Kasumi-1 (cell line): Measurements from ENCODE around the gene CPA2.

Source experiments
- DNase-seq, 2 experiments: peaks; one replicate each; lab custom pipeline; 2025; lab: John Stamatoyannopoulos, UW

The CPA2 gene

DNA sequence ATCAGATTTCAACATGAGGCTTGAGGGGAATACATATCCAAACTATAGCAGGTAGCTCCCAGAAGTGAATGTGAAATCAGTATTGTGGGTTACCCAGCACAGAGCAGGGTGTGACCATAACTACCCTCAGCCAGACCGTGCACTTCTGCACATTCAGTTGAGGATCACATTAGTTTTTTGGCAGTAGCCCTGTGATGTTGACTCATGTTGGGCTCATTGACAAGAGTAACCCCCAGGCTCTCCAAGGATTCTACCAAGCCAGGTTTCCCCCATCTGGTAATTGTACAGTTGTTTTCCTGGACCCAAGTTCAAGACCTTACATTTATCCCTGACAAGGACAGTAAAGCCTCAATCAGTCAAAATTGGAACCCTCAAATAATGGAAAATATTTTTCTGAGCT lies 14.6 kb downstream of the CPA2 start:
- DNase-seq: no peak

- DNase-seq: no peak
Observed at GRCh38 chr7:130286881-130287280, 20.2 kb downstream of the CPA2 start.

- DNase-seq: no peak
Observed at GRCh38 chr7:130288168-130288567, 21.5 kb downstream of the CPA2 start.

DNA sequence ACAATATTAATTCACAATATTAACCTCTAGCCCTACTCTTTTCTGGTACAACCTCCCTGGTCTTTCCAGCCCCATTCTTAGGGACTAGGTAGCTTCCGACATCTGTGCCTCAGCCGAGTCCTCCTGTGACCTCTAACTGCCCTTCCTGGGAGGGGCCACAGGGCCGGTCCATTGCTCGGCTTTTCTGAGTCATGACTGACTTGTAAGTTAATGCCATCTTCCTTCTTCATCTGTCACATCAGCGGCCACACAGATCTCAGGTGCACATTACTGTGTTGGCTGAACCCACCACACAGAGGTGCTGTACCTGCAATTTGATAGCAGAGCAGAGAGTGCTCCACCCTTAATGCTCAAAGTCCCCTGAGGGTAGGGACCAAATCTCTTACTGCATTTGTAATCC lies 22.2 kb downstream of the CPA2 start:
- no peak for DNase-seq

- DNase-seq: no peak
Observed at GRCh38 chr7:130289478-130289877, 22.8 kb downstream of the CPA2 start.

- DNase-seq: no peak
Observed at GRCh38 chr7:130290745-130291144, 24.1 kb downstream of the CPA2 start.

- DNase-seq: no peak
Observed at GRCh38 chr7:130292682-130293257, 26.1 kb downstream of the CPA2 start, which contains the start of gene CPA4. Gene CPA4 (plus strand): TSS chr7:130293161. CDS start chr7:130293181, 20 bp downstream.

GRCh38 chr7:130293521-130293920 lies 26.9 kb downstream of the CPA2 start:
- no peak for DNase-seq

DNA sequence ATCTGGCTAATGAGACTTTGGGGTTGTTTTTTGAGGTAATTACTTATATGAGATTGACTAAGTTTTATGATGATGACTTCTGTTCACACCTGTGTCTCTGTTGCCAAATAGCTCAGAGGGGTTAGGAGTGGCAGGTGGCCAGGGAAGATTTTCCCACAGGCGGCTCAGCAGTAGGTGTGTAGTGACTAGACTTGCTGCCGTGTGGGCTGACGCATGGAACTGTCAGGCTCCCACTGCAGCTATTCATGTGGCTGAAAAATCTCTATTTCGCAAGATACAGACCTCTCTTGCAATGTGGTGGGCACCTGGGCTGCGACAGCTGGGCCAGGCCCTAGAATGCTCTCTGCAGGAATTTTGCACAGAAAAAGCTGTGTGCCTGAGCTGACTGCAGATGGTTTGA lies 27.7 kb downstream of the CPA2 start:
- no peak for DNase-seq

- DNase-seq: no peak
Observed at GRCh38 chr7:130296221-130296951, 29.7 kb downstream of the CPA2 start.

- DNase-seq: no peak
Observed at GRCh38 chr7:130297628-130298543, 31.2 kb downstream of the CPA2 start.

DNA sequence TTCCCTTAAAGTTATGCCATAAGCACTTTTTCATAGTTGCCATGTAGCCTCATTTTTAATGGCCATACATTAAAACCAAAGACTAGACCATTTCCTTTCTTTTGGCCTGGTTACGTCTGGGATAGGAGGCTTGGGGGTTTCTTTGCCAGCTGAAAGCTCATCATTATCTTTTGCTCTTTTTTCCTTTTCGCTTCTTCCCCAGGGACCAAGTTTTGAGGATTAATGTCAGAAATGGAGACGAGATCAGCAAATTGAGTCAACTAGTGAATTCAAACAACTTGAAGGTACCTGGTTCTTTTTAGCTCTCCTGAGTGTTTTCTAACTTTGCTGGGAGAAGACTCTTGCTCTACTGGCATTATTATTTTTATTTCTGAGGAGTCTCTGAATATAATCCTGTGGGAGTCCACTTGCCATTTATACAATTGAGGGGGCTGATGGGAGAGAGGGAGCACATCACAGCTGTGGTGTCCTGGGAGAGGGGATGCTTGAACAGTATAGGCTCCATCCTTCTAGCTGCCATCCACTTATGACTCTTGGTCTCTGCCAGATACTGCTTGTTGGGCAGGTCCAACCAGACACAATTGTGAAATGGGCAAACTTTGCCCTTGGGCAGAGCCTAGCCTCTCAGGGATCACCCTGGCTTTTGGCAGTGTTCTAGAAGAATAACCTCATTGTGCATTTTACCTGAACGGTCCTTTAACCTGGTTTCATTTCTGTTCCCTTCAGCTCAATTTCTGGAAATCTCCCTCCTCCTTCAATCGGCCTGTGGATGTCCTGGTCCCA lies 32.1 kb downstream of the CPA2 start:
- DNase-seq: no peak

DNA sequence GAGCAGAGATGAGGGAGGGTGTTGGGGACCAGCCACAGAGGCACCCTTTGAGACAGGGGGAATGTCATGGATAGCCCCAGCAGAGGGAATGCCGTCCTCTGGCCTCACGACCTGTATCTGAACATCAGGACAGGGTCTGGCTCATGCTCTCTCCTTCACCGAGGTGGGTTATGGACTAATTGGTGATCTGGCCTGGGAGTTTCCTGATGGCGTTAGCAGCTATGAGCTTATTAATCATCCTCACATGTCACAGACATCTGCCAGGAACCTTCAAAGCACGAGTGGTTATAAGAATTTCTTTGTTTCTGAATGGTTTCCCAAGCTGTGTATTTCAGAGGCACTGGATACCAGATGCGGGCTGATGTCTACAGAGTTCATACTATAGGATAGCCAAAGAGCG lies 33.2 kb downstream of the CPA2 start:
- no peak for DNase-seq

DNA sequence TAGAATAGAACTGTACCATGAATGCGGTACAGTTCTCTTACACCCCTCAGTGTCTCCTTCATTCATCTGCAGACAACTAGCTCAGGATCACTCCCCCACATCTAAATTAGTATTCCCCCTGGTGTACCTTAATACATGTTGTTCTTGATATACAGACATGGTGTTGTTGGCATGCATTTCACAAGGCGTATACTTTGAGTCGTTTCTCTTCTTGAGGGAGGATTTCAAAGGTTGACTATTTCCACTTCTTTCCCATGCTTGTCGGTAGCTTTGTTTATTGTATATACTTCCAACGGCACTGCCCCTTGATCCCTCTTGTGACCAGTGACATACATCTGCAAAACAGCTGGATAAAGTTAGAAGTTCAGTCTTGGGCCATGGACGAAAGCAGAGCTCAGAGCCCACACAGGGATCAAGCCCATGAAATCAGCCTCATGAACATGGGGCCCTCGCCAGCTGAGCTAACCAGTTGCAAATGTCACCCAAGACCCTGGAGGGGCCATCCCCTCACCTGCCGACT lies 34.9 kb downstream of the CPA2 start:
- no peak for DNase-seq

DNA sequence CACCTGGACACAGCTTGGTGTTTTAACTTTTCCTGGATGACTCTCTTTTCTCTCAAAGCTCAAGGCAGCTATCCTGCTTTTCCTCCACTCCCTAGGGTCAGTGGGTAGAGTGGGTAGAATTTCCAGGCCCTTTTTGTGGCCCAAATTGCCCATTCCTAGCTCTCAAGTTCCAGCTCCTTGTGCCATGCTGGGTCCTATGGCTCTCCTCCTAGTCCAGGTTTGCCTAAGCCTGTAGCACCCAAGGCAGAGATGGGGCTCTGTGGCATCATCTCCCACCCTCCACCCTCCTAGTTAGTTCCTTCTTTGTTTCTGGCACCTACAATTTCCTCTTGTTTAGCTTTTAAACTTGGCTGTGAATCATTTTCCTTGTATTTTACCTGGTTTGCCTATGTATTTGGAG lies 36.0 kb downstream of the CPA2 start:
- DNase-seq: no peak

- DNase-seq: no peak
Observed at GRCh38 chr7:130303127-130303526, 36.5 kb downstream of the CPA2 start.

DNA sequence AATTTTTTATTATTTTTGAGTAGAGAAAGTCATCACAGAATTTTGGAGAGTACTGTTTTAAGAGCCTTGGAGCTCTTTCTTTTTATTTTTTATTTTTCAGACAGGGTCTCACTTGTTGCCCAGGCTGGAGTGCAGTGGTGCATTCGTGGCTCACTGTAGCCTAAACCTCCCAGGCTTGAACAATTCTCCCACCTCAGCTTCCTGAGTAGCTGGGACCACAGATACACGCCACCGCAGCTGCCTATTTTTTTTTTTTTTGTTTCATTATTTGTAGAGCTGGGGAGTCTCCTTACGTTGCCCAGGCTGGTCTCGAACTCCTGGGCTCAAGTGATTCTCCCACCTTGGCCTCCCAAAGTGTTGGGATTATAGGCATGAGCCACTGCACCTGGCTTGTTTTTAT lies 36.9 kb downstream of the CPA2 start:
- no peak for DNase-seq

- no peak for DNase-seq
Observed at GRCh38 chr7:130303982-130304381, 37.3 kb downstream of the CPA2 start.

GRCh38 chr7:130304878-130305277 lies 38.2 kb downstream of the CPA2 start:
- DNase-seq: no peak

DNA sequence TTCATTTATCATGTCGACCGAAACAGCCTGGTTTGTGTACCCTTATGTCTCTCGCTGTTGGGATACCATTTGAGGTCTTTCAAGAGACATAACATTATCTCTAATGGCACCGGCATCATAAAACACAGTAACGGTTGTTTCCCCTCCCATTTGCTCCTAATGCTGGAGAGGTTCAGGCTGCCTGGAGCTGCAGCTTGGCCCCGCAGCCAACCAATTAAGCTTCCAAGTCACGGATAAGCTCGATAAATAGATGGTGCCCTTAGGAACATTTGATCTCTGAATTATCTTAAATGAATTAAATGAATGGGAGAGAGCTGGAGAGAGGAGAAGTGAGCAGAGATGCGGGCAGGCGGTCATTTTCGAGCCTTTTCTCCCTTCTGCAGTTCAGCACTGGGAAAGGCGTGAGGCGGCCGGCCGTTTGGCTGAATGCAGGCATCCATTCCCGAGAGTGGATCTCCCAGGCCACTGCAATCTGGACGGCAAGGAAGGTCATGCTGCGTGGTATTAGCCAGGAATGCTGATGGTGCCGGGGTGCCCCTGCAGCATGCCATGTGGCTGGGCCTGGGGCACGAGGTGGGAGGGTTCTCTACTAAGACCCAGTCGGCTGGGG lies 38.9 kb downstream of the CPA2 start:
- no peak for DNase-seq

DNA sequence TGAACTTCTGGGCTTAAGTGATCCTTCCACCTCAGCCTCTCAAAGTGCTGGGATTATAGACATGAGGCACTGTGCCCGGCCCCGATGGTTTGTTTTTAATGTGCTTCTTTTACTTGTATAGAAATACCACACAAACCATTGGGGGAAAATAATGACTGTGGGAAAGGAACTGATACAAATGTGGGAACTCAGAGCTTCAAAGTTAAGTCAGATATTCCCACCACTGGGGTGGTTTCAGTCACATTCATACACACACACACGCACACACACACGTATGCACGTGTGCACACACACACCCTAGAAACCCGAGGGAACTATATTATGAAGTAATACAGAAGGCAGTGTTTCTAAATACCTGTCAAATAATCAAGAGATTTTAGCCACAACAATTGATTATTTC lies 43.3 kb downstream of the CPA2 start:
- no peak for DNase-seq
